Stromal cell of bone marrow (primary cell): ENCODE results near the gene EPN3.

Source experiments
- DNase-seq: peaks from one replicate; pipeline ENCODE4 v3.0.0-alpha.2; 2012; ENCODE audit warnings: low read depth

EPN3 gene

GRCh38 chr17:50534979-50535326, 2.4 kb downstream of the EPN3 start:
- no peak for DNase-seq

GRCh38 chr17:50535407-50535806, 2.9 kb downstream of the EPN3 start:
- DNase-seq, result no peak

GRCh38 chr17:50536683-50537646, 4.4 kb downstream of the EPN3 start:
- no peak for DNase-seq

- DNase-seq, result no peak
Measured at GRCh38 chr17:50537721-50538548, 5.4 kb downstream of the EPN3 start.

GRCh38 chr17:50538549-50539410, 6.2 kb downstream of the EPN3 start:
- DNase-seq, result no peak

GRCh38 chr17:50539762-50540559, 7.4 kb downstream of the EPN3 start:
- no peak for DNase-seq

- no peak for DNase-seq
Measured at GRCh38 chr17:50540560-50541401, 8.2 kb downstream of the EPN3 start.

- no peak for DNase-seq
Measured at GRCh38 chr17:50541402-50541715, 8.8 kb downstream of the EPN3 start.

- peak; percentile 65 for DNase-seq
Measured at GRCh38 chr17:50541716-50542688, 9.5 kb downstream of the EPN3 start.

GRCh38 chr17:50542795-50543774, 10.6 kb downstream of the EPN3 start:
- DNase-seq, result no peak

GRCh38 chr17:50544516-50544915, 12.0 kb downstream of the EPN3 start:
- DNase-seq, result no peak

GRCh38 chr17:50545311-50545710, 12.8 kb downstream of the EPN3 start:
- no peak for DNase-seq

GRCh38 chr17:50546701-50547034, 14.1 kb downstream of the EPN3 start:
- no peak for DNase-seq

- peak; percentile 81 for DNase-seq
Measured at GRCh38 chr17:50547035-50547735, 14.7 kb downstream of the EPN3 start, which contains the start of gene SPATA20. Gene SPATA20, plus strand, starts transcription at chr17:50547174. Its CDS starts 35 bp downstream, at chr17:50547209.

- no peak for DNase-seq
Measured at GRCh38 chr17:50547736-50548083, 15.2 kb downstream of the EPN3 start.

GRCh38 chr17:50548831-50549230, 16.3 kb downstream of the EPN3 start:
- no peak for DNase-seq

GRCh38 chr17:50549256-50549941, 16.9 kb downstream of the EPN3 start:
- no peak for DNase-seq
